ENCODE data around the gene FNBP1.

FNBP1 gene

DNA sequence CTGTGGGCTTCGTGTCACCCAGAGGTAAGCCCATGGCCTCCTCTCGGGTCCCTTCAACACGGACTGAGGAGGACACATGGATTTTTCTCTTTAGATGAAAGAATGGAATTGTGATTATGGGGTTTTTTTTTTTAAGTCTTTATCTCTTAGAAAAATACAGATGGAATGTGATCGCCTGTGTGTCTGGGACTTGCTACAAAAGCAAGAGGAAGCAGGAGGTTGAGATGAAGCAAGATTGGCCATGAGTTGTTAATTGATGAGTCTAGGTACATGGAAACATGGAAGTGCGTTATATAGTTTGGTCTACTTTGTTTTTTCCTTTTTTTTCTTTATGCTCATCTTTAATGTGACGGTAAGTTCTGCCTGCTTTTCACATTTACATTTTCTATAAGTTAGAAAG is 193.1 kb downstream of the FNBP1 start:
- Histone ChIP-seq H3K4me1 (peaks cover 7 to 35% (median 22%) of the 10 kb centered on the region in 10 experiments; a peak in 19 of 20 replicates), H3K4me3 (no peak overlapping the region), H3K36me3 (peaks cover 35 to 55% (median 47%) of the 10 kb centered on the region in 11 experiments), H3K9me3 (replicated peaks in 1 of 11) (no peaks in the 10 kb centered on the region), H3K4me2 (no peak overlapping the region), H3K27ac (no peak overlapping the region), H3K27me3 (no peaks in the 10 kb centered on the region), H3K9ac (no peak overlapping the region), H4K20me1 (peaks cover 0 to 10% (median 3%) of the 10 kb centered on the region in 11 experiments; a peak in 6 of 22 replicates)
- no peak for TF ChIP-seq Cebpa-rat (IDR thresholded peaks at IDR 0.05)

DNA sequence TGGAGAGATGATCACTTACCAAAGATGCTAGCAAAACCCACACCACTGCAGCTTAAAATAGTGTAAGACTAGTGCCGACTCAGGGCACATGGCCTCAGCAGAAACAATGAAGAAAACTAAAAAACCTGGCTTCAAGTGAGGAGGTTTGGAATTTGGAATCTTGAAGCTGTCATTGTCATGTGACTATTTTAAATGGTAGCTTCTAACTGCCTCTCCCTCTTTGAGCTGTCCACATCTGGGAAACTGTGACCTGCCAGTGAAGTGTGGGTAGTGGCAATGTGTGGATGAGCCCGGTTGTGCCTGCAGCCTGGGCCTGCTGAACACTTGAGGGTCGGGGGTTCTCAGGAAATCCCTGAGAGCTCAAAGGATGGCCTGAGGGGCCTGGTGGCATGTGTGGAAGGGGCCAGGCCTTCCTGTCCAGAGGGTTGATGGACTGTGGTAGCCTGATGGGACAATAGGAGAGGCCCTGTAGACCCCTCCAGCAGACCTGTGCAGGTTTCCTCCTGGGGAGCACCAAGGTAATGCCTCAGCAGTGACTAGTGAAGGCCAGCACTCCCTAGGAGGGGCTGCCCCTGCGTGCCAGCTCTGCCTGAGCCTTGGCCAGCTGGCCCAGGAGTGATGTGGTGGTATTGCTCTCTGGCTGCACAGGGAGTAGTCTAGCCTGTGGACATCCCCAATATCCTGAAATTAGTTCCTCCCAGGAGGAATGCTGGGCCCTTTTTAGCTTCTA is 194.1 kb downstream of the FNBP1 start:
- Histone ChIP-seq H4K20me1 (peaks cover 0 to 10% (median 3%) of the 10 kb centered on the region in 11 experiments; a peak in 6 of 22 replicates), H3K9ac (no peak overlapping the region), H3K9me3 (replicated peaks in 1 of 11) (no peaks in the 10 kb centered on the region), H3K4me2 (peak overlapping the region in 2 of 11 experiments; percentile 15; a peak in 1 of 22 replicates), H3K27ac (peak overlapping the region in 1 of 11 experiments; percentile 9; a peak in 2 of 22 replicates), H3K36me3 (peaks cover 31 to 45% (median 38%) of the 10 kb centered on the region in 11 experiments), H3K27me3 (no peaks in the 10 kb centered on the region), H3K4me3 (no peak overlapping the region), H3K4me1 (peaks cover 7 to 37% (median 23%) of the 10 kb centered on the region in 10 experiments; a peak in 19 of 20 replicates)
- TF ChIP-seq Cebpa-rat (IDR thresholded peaks at IDR 0.05): no peak

- H3K4me1 ChIP-seq: peaks cover 1 to 33% (median 17%) of the 10 kb centered on the region in 10 experiments; a peak in 19 of 20 replicates
- H3K36me3 ChIP-seq: peaks cover 4 to 23% (median 10%) of the 10 kb centered on the region in 11 experiments; a peak in 17 of 22 replicates
- no peaks in the 10 kb centered on the region for H3K27me3 ChIP-seq
- no peak overlapping the region for H3K4me2 ChIP-seq
- H3K9me3 ChIP-seq (replicated peaks in 1 of 11): no peaks in the 10 kb centered on the region
- peak overlapping the region in 3 of 11 experiments; percentile 4 to 17 (median 12); a peak in 1 of 22 replicates for H3K27ac ChIP-seq
- H4K20me1 ChIP-seq: peaks cover 0 to 21% (median 6%) of the 10 kb centered on the region in 11 experiments; a peak in 8 of 22 replicates
- H3K9ac ChIP-seq: peak overlapping the region in 2 of 11 experiments; percentile 9 to 10; a peak in 2 of 22 replicates
- no peak overlapping the region for H3K4me3 ChIP-seq
- no peak for TF ChIP-seq Cebpa-rat (IDR thresholded peaks at IDR 0.05)
Observed at GRCh38 chr9:129845373-129845772, 197.6 kb downstream of the FNBP1 start.

GRCh38 chr9:129841071-129841470 is 201.9 kb downstream of the FNBP1 start:
- Histone ChIP-seq H3K9ac (no peak overlapping the region), H3K27ac (no peak overlapping the region)
- no peak for TF ChIP-seq Cebpa-rat (IDR thresholded peaks at IDR 0.05)

DNA sequence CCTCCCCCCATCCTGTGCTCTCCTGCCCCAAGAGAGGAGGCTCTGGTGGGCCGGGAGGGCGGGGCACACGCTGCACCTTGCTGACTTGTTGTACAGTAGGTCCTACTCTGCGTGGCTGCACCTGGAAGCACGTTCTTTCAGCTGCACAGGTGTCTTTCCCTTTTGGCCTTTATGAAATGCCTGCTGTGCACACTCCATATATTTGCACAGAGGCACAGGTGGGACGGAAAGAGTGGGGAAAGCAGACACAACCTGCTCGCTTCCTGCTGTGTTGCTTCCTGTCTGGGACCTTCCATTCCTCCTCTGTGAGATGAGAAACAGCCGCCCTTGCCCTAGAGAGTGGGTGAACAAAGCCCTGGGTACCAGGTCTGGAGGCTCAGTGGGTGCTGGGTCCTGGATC is 203.0 kb downstream of the FNBP1 start:
- TF ChIP-seq Cebpa-rat (IDR thresholded peaks at IDR 0.05): no peak
- H3K4me1 ChIP-seq: peaks cover 33 to 44% (median 38%) of the 10 kb centered on the region in 10 experiments
- no peaks in the 10 kb centered on the region for H3K9me3 ChIP-seq (replicated peaks in 1 of 11)
- H3K4me2 ChIP-seq: peak overlapping the region in 10 of 11 experiments; percentile 46 to 75 (median 64); a peak in 20 of 22 replicates
- H4K20me1 ChIP-seq: peaks cover 12 to 48% (median 25%) of the 10 kb centered on the region in 11 experiments; a peak in 15 of 22 replicates
- peak overlapping the region in 1 of 11 experiments; percentile 14; a peak in 1 of 22 replicates for H3K27ac ChIP-seq
- peaks cover 0 to 9% (median 0%) of the 10 kb centered on the region in 11 experiments; a peak in 3 of 22 replicates for H3K36me3 ChIP-seq
- peak overlapping the region in 2 of 11 experiments; percentile 36 to 52; a peak in 4 of 22 replicates for H3K9ac ChIP-seq
- H3K27me3 ChIP-seq: no peaks in the 10 kb centered on the region
- H3K4me3 ChIP-seq: no peak overlapping the region

More at GRCh38 chr9:129841071-129841470, 201.9 kb downstream of the FNBP1 start:
- H3K4me2 ChIP-seq: no peak overlapping the region
- no peaks in the 10 kb centered on the region for H3K9me3 ChIP-seq (replicated peaks in 1 of 11)
- H3K4me3 ChIP-seq: no peak overlapping the region
- peaks cover 0 to 9% (median 0%) of the 10 kb centered on the region in 11 experiments; a peak in 3 of 22 replicates for H3K36me3 ChIP-seq
- peaks cover 12 to 48% (median 25%) of the 10 kb centered on the region in 11 experiments; a peak in 15 of 22 replicates for H4K20me1 ChIP-seq
- no peaks in the 10 kb centered on the region for H3K27me3 ChIP-seq
- peaks cover 30 to 42% (median 37%) of the 10 kb centered on the region in 10 experiments for H3K4me1 ChIP-seq

- peak overlapping the region in 5 of 11 experiments; percentile 8 to 52 (median 36); a peak in 8 of 22 replicates for H3K9ac ChIP-seq
Observed at GRCh38 chr9:129839324-129840023, 203.5 kb downstream of the FNBP1 start.

DNA sequence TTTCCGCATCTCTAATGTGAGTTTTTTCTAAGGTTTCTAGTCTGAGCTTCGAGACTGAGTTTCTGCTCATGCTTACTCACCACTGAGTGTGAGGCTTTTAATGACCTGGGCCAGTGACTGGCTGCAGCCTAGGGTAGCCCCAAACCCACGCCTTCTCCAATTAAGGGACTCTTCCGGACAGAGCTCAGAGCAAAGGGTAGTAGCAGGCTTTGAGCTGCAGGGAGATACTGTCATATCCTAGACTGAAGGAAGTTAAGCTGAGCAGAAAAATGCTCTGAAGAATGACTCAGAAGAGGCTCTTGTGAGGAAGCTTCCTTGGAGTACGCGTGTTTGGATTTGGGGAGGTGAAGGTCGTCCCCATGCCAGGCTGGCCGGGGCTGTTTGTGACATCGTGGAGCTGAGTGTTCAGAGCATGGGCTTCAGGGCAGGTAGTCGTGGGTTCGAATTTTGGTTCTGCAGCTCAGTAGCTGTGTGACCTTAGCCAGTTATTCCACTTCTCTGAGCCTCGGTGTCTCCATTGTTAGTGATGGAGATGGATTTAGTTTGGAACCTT is 204.2 kb downstream of the FNBP1 start:
- TF ChIP-seq Cebpa-rat (IDR thresholded peaks at IDR 0.05): no peak
- peak overlapping the region in 5 of 11 experiments; percentile 8 to 52 (median 36); a peak in 6 of 22 replicates for H3K9ac ChIP-seq
- H3K4me3 ChIP-seq: no peak overlapping the region
- peak overlapping the region in 2 of 11 experiments; percentile 26 to 47; a peak in 2 of 22 replicates for H3K27ac ChIP-seq
- peaks cover 39 to 47% (median 43%) of the 10 kb centered on the region in 10 experiments for H3K4me1 ChIP-seq
- H3K4me2 ChIP-seq: peak overlapping the region; percentile 46 to 75 (median 60)
- peaks cover 12 to 53% (median 25%) of the 10 kb centered on the region in 11 experiments; a peak in 15 of 22 replicates for H4K20me1 ChIP-seq
- no peaks in the 10 kb centered on the region for H3K9me3 ChIP-seq (replicated peaks in 1 of 11)
- H3K36me3 ChIP-seq: peaks cover 0 to 9% (median under 1%) of the 10 kb centered on the region in 11 experiments; a peak in 5 of 22 replicates
- no peaks in the 10 kb centered on the region for H3K27me3 ChIP-seq

More at GRCh38 chr9:129839324-129840023, 203.5 kb downstream of the FNBP1 start:
- TF ChIP-seq Cebpa-rat (IDR thresholded peaks at IDR 0.05): no peak
- Histone ChIP-seq H3K4me1 (peaks cover 33 to 40% (median 37%) of the 10 kb centered on the region in 10 experiments), H4K20me1 (peaks cover 12 to 48% (median 25%) of the 10 kb centered on the region in 11 experiments; a peak in 15 of 22 replicates), H3K4me2 (peak overlapping the region; percentile 46 to 75 (median 60)), H3K9me3 (replicated peaks in 1 of 11) (no peaks in the 10 kb centered on the region), H3K27ac (peak overlapping the region in 6 of 11 experiments; percentile 3 to 47 (median 26); a peak in 4 of 22 replicates), H3K4me3 (no peak overlapping the region), H3K36me3 (peaks cover 0 to 9% (median 0%) of the 10 kb centered on the region in 11 experiments; a peak in 3 of 22 replicates), H3K27me3 (no peaks in the 10 kb centered on the region)

Measured in BLaER1 treated with 17β-estradiol and CSF1 and Interleukin-3, amounts not matched to agents 10 nM and 100 nM (cell line).